ENCODE data around the gene TSC2. TPM values are rescaled to one million over a fixed set of nuclear protein-coding genes. Genes with fewer than 3 reads are reported as not detected.
"Not testable (repeated sequence)": the region's sequence is repeated elsewhere in the genome, so short reads cannot be mapped to it uniquely, and the experiment has no call there.

Gene TSC2
- total RNA-seq, 1 donor = 71.1 TPM

GRCh38 chr16:2028620-2029220 is 19.1 kb upstream of the TSC2 start:
- DNase-seq (ENCODE audit: low read depth in 2 of 3, low spot score in 2 of 3) = no peak

GRCh38 chr16:2029350-2029749 is 18.4 kb upstream of the TSC2 start:
- DNase-seq (ENCODE audit: low read depth in 2 of 3, low spot score in 2 of 3) = no peak

GRCh38 chr16:2030036-2030435 is 17.7 kb upstream of the TSC2 start:
- no peak for DNase-seq (ENCODE audit: low read depth in 2 of 3, low spot score in 2 of 3)

GRCh38 chr16:2031081-2031577 is 16.7 kb upstream of the TSC2 start:
- no peak for DNase-seq (ENCODE audit: low read depth in 2 of 3, low spot score in 2 of 3)

- DNase-seq (ENCODE audit: low read depth in 2 of 3, low spot score in 2 of 3) = peak in 1 of 3 donors; percentile 22
Observed at GRCh38 chr16:2032285-2033056, 15.3 kb upstream of the TSC2 start.

GRCh38 chr16:2033057-2033908 is 14.5 kb upstream of the TSC2 start:
- DNase-seq (ENCODE audit: low read depth in 2 of 3, low spot score in 2 of 3) = peak in 2 of 3 donors; percentile 68 to 74

GRCh38 chr16:2033909-2034695 is 13.7 kb upstream of the TSC2 start:
- not testable (repeated sequence) for DNase-seq (ENCODE audit: low read depth in 2 of 3, low spot score in 2 of 3)

- no peak for DNase-seq (ENCODE audit: low read depth in 2 of 3, low spot score in 2 of 3)
Observed at GRCh38 chr16:2034696-2035430, 12.9 kb upstream of the TSC2 start.

GRCh38 chr16:2035431-2036199 is 12.2 kb upstream of the TSC2 start:
- no peak for DNase-seq (ENCODE audit: low read depth in 2 of 3, low spot score in 2 of 3)

- no peak for DNase-seq (ENCODE audit: low read depth in 2 of 3, low spot score in 2 of 3)
Observed at GRCh38 chr16:2036200-2036966, 11.4 kb upstream of the TSC2 start.

- DNase-seq (ENCODE audit: low read depth in 2 of 3, low spot score in 2 of 3) = no peak
Observed at GRCh38 chr16:2037115-2037514, 10.7 kb upstream of the TSC2 start.

- DNase-seq (ENCODE audit: low read depth in 2 of 3, low spot score in 2 of 3) = no peak
Observed at GRCh38 chr16:2037647-2038381, 10.0 kb upstream of the TSC2 start.

- DNase-seq (ENCODE audit: low read depth in 2 of 3, low spot score in 2 of 3) = no peak
Observed at GRCh38 chr16:2038382-2039231, 9.2 kb upstream of the TSC2 start.

GRCh38 chr16:2039274-2040031 is 8.3 kb upstream of the TSC2 start:
- DNase-seq (ENCODE audit: low read depth in 2 of 3, low spot score in 2 of 3) = no peak

- no peak for DNase-seq (ENCODE audit: low read depth in 2 of 3, low spot score in 2 of 3)
Observed at GRCh38 chr16:2040041-2040786, 7.6 kb upstream of the TSC2 start.
